Measurements from ENCODE around the gene TRIM15. TPM values are rescaled to one million over a fixed set of nuclear protein-coding genes. Genes with fewer than 3 reads are reported as not detected.
"Not testable (repeated sequence)": the region's sequence is repeated elsewhere in the genome, so short reads cannot be mapped to it uniquely, and the experiment has no call there.

Gene TRIM15
- total RNA-seq, 1 donor, result not detected

- Histone ChIP-seq H3K27me3 (ENCODE audit: insufficient read depth, low read length) (peaks cover 77% of the 10 kb centered on the region), H3K9me3 (ENCODE audit: low read depth, low read length) (no peaks in the 10 kb centered on the region), H3K36me3 (ENCODE audit: insufficient read depth, low read length) (no peaks in the 10 kb centered on the region), H2AFZ (ENCODE audit: low read length) (no peak overlapping the region), H3K79me2 (ENCODE audit: insufficient read depth, low read length) (no peaks in the 10 kb centered on the region), H4K20me1 (ENCODE audit: insufficient read depth, low read length) (no peaks in the 10 kb centered on the region), H3K4me3 (ENCODE audit: insufficient read depth, low read length) (no peak overlapping the region), H3K27ac (ENCODE audit: low read depth, low read length) (no peak overlapping the region), H3K4me2 (ENCODE audit: insufficient read depth, low read length) (no peak overlapping the region), H3K4me1 (ENCODE audit: insufficient read depth, low read length) (peaks cover 3% of the 10 kb centered on the region)
- no peak for TF ChIP-seq CTCF (IDR thresholded peaks at IDR 0.05; ENCODE audit: extremely low read depth, low read depth, low read length)
- no peak for DNase-seq (ENCODE audit: insufficient read length, low spot score, missing footprints)
These were observed 31.3 kb upstream of the TRIM15 start for GRCh38 chr6:30131947-30132497.

GRCh38 chr6:30135147-30135546 lies 28.2 kb upstream of the TRIM15 start:
- Histone ChIP-seq H3K4me3 (ENCODE audit: insufficient read depth, low read length) (no peak overlapping the region), H3K79me2 (ENCODE audit: insufficient read depth, low read length) (no peaks in the 10 kb centered on the region), H3K36me3 (ENCODE audit: insufficient read depth, low read length) (no peaks in the 10 kb centered on the region), H3K27ac (ENCODE audit: low read depth, low read length) (no peak overlapping the region), H3K9me3 (ENCODE audit: low read depth, low read length) (no peaks in the 10 kb centered on the region), H3K4me1 (ENCODE audit: insufficient read depth, low read length) (peaks cover 3% of the 10 kb centered on the region), H3K27me3 (ENCODE audit: insufficient read depth, low read length) (peaks cover 60% of the 10 kb centered on the region), H2AFZ (ENCODE audit: low read length) (no peak overlapping the region), H3K4me2 (ENCODE audit: insufficient read depth, low read length) (no peak overlapping the region), H4K20me1 (ENCODE audit: insufficient read depth, low read length) (no peaks in the 10 kb centered on the region)
- DNase-seq (ENCODE audit: insufficient read length, low spot score, missing footprints), result no peak
- TF ChIP-seq CTCF (IDR thresholded peaks at IDR 0.05; ENCODE audit: extremely low read depth, low read depth, low read length), result no peak

- H3K4me3 ChIP-seq (ENCODE audit: insufficient read depth, low read length), result no peak within 1 kb of the TSS
- no peaks in the 10 kb centered on the region for H3K9me3 ChIP-seq (ENCODE audit: low read depth, low read length)
- no peaks in the 10 kb centered on the region for H3K79me2 ChIP-seq (ENCODE audit: insufficient read depth, low read length)
- H3K4me2 ChIP-seq (ENCODE audit: insufficient read depth, low read length), result no peak within 1 kb of the TSS
- H2AFZ ChIP-seq (ENCODE audit: low read length), result no peak within 1 kb of the TSS
- no peak within 1 kb of the TSS for H3K27ac ChIP-seq (ENCODE audit: low read depth, low read length)
- H3K36me3 ChIP-seq (ENCODE audit: insufficient read depth, low read length), result no peaks in the 10 kb centered on the region
- no peaks in the 10 kb centered on the region for H4K20me1 ChIP-seq (ENCODE audit: insufficient read depth, low read length)
- H3K4me1 ChIP-seq (ENCODE audit: insufficient read depth, low read length), result peaks cover 2% of the 10 kb centered on the region
- TF ChIP-seq CTCF (IDR thresholded peaks at IDR 0.05; ENCODE audit: extremely low read depth, low read depth, low read length), result no peak
- no peak for DNase-seq (ENCODE audit: insufficient read length, low spot score, missing footprints)
- H3K27me3 ChIP-seq (ENCODE audit: insufficient read depth, low read length), result peaks cover 55% of the 10 kb centered on the region
These were observed 27.6 kb upstream of the TRIM15 start, which contains the start of gene TRIM40 for GRCh38 chr6:30135757-30136156. TRIM40 (plus strand) TSS chr6:30136140; CDS start chr6:30137037, 897 bp downstream.

GRCh38 chr6:30136570-30137286 lies 26.6 kb upstream of the TRIM15 start:
- H3K36me3 ChIP-seq (ENCODE audit: insufficient read depth, low read length), result no peaks in the 10 kb centered on the region
- no peak overlapping the region for H3K4me2 ChIP-seq (ENCODE audit: insufficient read depth, low read length)
- H2AFZ ChIP-seq (ENCODE audit: low read length), result no peak overlapping the region
- H4K20me1 ChIP-seq (ENCODE audit: insufficient read depth, low read length), result no peaks in the 10 kb centered on the region
- no peaks in the 10 kb centered on the region for H3K79me2 ChIP-seq (ENCODE audit: insufficient read depth, low read length)
- H3K9me3 ChIP-seq (ENCODE audit: low read depth, low read length), result no peaks in the 10 kb centered on the region
- peaks cover 57% of the 10 kb centered on the region for H3K27me3 ChIP-seq (ENCODE audit: insufficient read depth, low read length)
- no peak overlapping the region for H3K4me3 ChIP-seq (ENCODE audit: insufficient read depth, low read length)
- no peaks in the 10 kb centered on the region for H3K4me1 ChIP-seq (ENCODE audit: insufficient read depth, low read length)
- no peak for TF ChIP-seq CTCF (IDR thresholded peaks at IDR 0.05; ENCODE audit: extremely low read depth, low read depth, low read length)
- DNase-seq (ENCODE audit: insufficient read length, low spot score, missing footprints), result no peak
- H3K27ac ChIP-seq (ENCODE audit: low read depth, low read length), result no peak overlapping the region

GRCh38 chr6:30140240-30140639 lies 23.1 kb upstream of the TRIM15 start:
- H3K27ac ChIP-seq (ENCODE audit: low read depth, low read length); H3K4me3 ChIP-seq (ENCODE audit: insufficient read depth, low read length); H3K9me3 ChIP-seq (ENCODE audit: low read depth, low read length); DNase-seq (ENCODE audit: insufficient read length, low spot score, missing footprints); H3K36me3 ChIP-seq (ENCODE audit: insufficient read depth, low read length); H4K20me1 ChIP-seq (ENCODE audit: insufficient read depth, low read length); H3K4me1 ChIP-seq (ENCODE audit: insufficient read depth, low read length); H3K4me2 ChIP-seq (ENCODE audit: insufficient read depth, low read length); H3K79me2 ChIP-seq (ENCODE audit: insufficient read depth, low read length); H2AFZ ChIP-seq (ENCODE audit: low read length): not testable (repeated sequence)
- H3K27me3 ChIP-seq (ENCODE audit: insufficient read depth, low read length), result peaks cover 58% of the 10 kb centered on the region

Data from osteoblast (primary cell).